Stimulated activated CD8-positive, alpha-beta memory T cell treated with anti-CD3 and anti-CD28 coated beads, Interleukin-2, amount 100 ng/mL, for 48 hours (primary cell): ENCODE measurements around the gene ABCD3.
"Not testable (repeated sequence)": the region's sequence is repeated elsewhere in the genome, so short reads cannot be mapped to it uniquely, and the experiment has no call there.

Experiments used
- DNase-seq, 2 donors: peaks; one replicate each; pipeline ENCODE4 v3.0.0-alpha.2; 2020; ENCODE audit warnings: low read depth in 2 of 2

Gene ABCD3

GRCh38 chr1:94413311-94413710, 4.9 kb upstream of the ABCD3 start:
- DNase-seq: no peak

- no peak for DNase-seq
Observed at GRCh38 chr1:94416901-94417727, 1.1 kb upstream of the ABCD3 start.

GRCh38 chr1:94417728-94417977, 536 bp upstream of the ABCD3 start:
- DNase-seq: no peak

GRCh38 chr1:94418664-94419655, 771 bp downstream of the ABCD3 start:
- DNase-seq: peak in 1 of 2 donors; percentile 15

GRCh38 chr1:94422115-94422820, 4.1 kb downstream of the ABCD3 start:
- DNase-seq: no peak

GRCh38 chr1:94425821-94426484, 7.8 kb downstream of the ABCD3 start:
- DNase-seq: no peak

- not testable (repeated sequence) for DNase-seq
Observed at GRCh38 chr1:94426485-94426870, 8.3 kb downstream of the ABCD3 start.

GRCh38 chr1:94428441-94428840, 10.3 kb downstream of the ABCD3 start:
- no peak for DNase-seq

- DNase-seq: not testable (repeated sequence)
Observed at GRCh38 chr1:94428927-94429528, 10.8 kb downstream of the ABCD3 start.

GRCh38 chr1:94430066-94430465, 11.9 kb downstream of the ABCD3 start:
- DNase-seq: not testable (repeated sequence)

GRCh38 chr1:94433866-94434265, 15.7 kb downstream of the ABCD3 start:
- no peak for DNase-seq

- DNase-seq: no peak
Observed at GRCh38 chr1:94434365-94435045, 16.3 kb downstream of the ABCD3 start.

GRCh38 chr1:94438692-94439276, 20.6 kb downstream of the ABCD3 start:
- DNase-seq: no peak

GRCh38 chr1:94440088-94440487, 21.9 kb downstream of the ABCD3 start:
- no peak for DNase-seq

- not testable (repeated sequence) for DNase-seq
Observed at GRCh38 chr1:94443067-94443466, 24.9 kb downstream of the ABCD3 start.

- not testable (repeated sequence) for DNase-seq
Observed at GRCh38 chr1:94444819-94445218, 26.6 kb downstream of the ABCD3 start.

GRCh38 chr1:94445733-94446132, 27.5 kb downstream of the ABCD3 start:
- DNase-seq: not testable (repeated sequence)

GRCh38 chr1:94446177-94446576, 28.0 kb downstream of the ABCD3 start:
- DNase-seq: not testable (repeated sequence)

GRCh38 chr1:94448741-94449140, 30.6 kb downstream of the ABCD3 start:
- DNase-seq: not testable (repeated sequence)

GRCh38 chr1:94456736-94457135, 38.5 kb downstream of the ABCD3 start:
- no peak for DNase-seq
